ENCODE results near the gene PSIP1. TPM values are rescaled to one million over a fixed set of nuclear protein-coding genes. Genes with fewer than 3 reads are reported as not detected.

PSIP1 gene
- 10 to 100 TPM; 65.7 to 89.1 (median 72.2) TPM for total RNA-seq
- 10 to 100 TPM; 10.9 to 29.5 (median 18.0) TPM for polyA plus RNA-seq

DNA sequence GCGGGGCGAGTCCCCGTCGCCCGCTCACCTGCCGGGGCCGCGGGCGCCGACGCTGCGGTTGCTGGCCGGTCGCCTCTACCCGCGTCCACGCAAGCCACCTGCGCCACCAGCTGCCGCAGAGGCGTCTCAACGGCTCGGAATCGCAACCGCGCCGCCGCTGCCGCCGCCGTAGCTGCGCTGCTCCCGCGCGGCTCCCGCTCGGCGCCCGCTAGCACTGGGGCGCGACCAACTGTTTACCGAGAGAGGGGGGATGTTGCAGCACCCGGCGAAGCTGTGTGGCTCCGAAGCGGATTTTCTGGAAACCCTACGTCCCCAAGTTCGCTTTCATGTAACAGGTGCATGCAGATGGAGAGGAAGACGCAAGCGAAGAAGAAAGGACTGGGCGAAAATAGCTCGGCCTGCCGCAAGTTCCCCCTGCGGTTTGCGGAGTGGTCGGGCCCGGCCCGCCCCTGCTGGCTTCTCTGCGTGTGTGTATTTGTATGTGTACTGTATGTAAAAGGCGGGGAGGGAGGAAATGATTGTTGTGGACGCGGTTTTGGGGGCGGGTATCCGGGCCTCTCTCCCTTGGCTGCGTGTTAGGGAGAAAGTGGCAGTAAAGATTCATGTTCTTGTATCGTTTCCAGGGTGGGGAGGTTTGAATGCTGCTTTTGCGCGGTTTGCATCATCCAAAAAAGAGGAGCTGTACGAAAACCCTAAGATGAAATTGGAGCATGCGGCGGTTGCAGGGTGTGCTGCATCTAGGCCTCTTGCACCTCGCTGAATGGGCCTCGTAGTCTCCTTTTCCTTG, at the start of gene PSIP1:
TSS of gene PSIP1 (minus strand) at position 182 of the 787 bp plus-strand sequence. CDS start 782 bp downstream, outside the sequence.
- peak within 1 kb of the TSS; percentile 81 to 99 (median 96) for H3K4me3 ChIP-seq
- TF ChIP-seq, protein P1, sequence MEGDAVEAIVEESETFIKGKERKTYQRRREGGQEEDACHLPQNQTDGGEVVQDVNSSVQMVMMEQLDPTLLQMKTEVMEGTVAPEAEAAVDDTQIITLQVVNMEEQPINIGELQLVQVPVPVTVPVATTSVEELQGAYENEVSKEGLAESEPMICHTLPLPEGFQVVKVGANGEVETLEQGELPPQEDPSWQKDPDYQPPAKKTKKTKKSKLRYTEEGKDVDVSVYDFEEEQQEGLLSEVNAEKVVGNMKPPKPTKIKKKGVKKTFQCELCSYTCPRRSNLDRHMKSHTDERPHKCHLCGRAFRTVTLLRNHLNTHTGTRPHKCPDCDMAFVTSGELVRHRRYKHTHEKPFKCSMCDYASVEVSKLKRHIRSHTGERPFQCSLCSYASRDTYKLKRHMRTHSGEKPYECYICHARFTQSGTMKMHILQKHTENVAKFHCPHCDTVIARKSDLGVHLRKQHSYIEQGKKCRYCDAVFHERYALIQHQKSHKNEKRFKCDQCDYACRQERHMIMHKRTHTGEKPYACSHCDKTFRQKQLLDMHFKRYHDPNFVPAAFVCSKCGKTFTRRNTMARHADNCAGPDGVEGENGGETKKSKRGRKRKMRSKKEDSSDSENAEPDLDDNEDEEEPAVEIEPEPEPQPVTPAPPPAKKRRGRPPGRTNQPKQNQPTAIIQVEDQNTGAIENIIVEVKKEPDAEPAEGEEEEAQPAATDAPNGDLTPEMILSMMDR (IDR thresholded peaks at IDR 0.05): peak in 3 of 4 experiments; percentile 25 to 42 (median 40)
- TF ChIP-seq EP300 (IDR thresholded peaks at IDR 0.05) (no peak), POLR2AphosphoS5 (IDR thresholded peaks at IDR 0.05) (peak; percentile 25 to 81 (median 66)), POLR2A (IDR thresholded peaks at IDR 0.05) (no peak)
- intact Hi-C loops (cut with DNase I): loop anchor here (1.0 to 5.0 kb wide), 4 partner anchors 41 to 219 kb away; partner anchors contain the start of gene SNAPC3
- H3K27me3 ChIP-seq: no peaks in the 10 kb centered on the region
- DNase-seq: peak; percentile 81
- H3K27ac ChIP-seq: peak within 1 kb of the TSS; percentile 88 to 96 (median 90)
- peaks cover 0 to 27% (median 22%) of the 10 kb centered on the region in 4 donors for H3K4me1 ChIP-seq
- WGBS, 2 donors: 0% methylated on average over 72 of the region's 72 CpGs
- no peaks in the 10 kb centered on the region for H3K9me3 ChIP-seq
- H3K36me3 ChIP-seq: peaks cover 0 to 21% (median 0%) of the 10 kb centered on the region in 4 donors

DNA sequence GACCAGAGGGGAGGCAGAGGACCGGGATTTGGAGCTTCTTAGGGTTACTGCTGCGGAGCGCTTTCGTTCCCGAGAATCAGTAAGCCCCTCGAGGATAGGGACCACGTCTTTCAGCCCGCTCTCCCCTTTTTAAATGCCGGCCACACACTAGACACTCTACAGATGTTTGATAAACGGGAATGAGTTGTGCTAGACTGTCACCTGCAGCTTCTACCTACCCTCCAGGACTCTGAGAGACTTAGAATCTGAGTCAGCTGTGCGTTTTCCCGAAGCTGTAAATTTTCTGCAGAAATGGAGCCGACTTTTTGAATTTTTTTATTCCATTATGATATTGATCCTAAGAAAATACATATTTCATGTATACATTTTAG, 42.7 kb upstream of the PSIP1 start:
- Histone ChIP-seq H3K27ac (peak overlapping the region; percentile 89 to 94 (median 91)), H3K4me1 (peaks cover 0 to 8% (median 6%) of the 10 kb centered on the region in 4 donors), H3K36me3 (no peaks in the 10 kb centered on the region), H3K9me3 (no peaks in the 10 kb centered on the region), H3K4me3 (peak overlapping the region; percentile 66 to 85 (median 73)), H3K27me3 (no peaks in the 10 kb centered on the region)
- no peak for DNase-seq
- intact Hi-C loops (cut with DNase I): loop anchor here (5.0 kb wide), 1 partner anchor 261 kb away; no protein-coding TSS in a partner anchor
- TF ChIP-seq EP300 (IDR thresholded peaks at IDR 0.05) (no peak), POLR2AphosphoS5 (IDR thresholded peaks at IDR 0.05) (no peak), POLR2A (IDR thresholded peaks at IDR 0.05) (no peak)
- TF ChIP-seq, protein P1 (IDR thresholded peaks at IDR 0.05): no peak
- 0 to 1% methylated on average over 13 of the region's 13 CpGs for WGBS, 2 donors

DNA sequence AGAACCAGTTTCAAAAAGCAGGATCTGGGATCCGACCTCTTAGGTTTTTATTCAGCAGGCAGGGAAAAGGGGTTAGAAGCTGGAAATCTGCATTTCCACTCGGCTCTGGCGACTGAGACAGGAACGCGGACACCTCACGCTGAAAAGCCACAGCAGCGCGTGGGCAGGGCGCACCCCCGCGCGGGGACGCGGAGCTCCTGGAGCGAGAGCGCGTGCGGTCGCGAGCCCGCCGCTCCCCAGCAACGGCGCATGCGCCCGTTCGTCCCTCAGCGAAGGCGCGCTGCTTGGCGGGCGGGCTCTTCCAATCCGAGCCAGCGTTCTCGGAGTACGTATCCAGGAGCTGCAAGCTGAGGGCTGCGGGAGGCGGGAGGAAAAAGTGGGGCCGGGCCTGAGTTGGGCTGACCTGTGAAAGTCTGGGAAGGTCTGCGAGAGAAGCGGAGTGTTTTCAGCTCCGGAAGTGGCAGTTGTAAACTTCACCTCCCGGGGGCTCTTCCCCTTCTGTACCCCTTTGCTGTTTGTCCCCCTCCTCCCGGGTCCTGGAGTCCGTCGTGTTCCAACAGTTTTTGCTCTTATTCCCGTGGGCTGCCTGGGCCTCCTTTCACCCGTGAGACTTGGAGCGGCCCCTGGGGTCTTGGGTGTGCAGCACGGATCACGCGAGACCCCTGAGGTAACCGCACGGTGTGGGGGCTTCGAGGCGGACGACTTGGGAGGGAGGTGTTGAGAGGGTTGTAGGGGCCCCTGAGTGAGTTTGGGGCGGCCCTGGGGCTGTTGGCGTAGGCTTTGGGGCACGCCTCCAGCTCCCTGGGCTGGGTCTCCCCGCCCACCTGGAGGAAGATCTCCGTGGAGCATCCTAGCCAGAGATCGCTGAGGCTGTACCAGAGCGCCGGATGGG, 42.1 kb upstream of the PSIP1 start, which contains the start of gene CCDC171:
TSS of gene CCDC171 (plus strand) at position 408 of the 892 bp plus-strand sequence. CDS start 11,046 bp downstream, outside the sequence.
- intact Hi-C loops (cut with DNase I): loop anchor here (1.0 to 5.0 kb wide), 3 partner anchors 43 to 261 kb away; partner anchors contain the start of genes PSIP1 and SNAPC3
- TF ChIP-seq, protein P1 (IDR thresholded peaks at IDR 0.05): no peak
- TF ChIP-seq POLR2A (IDR thresholded peaks at IDR 0.05) (peak; percentile 23 to 41), POLR2AphosphoS5 (IDR thresholded peaks at IDR 0.05) (peak; percentile 52 to 83 (median 80)), EP300 (IDR thresholded peaks at IDR 0.05) (no peak)
- no peaks in the 10 kb centered on the region for H3K27me3 ChIP-seq
- WGBS, 2 donors: 0% methylated on average over 65 of the region's 65 CpGs
- peak within 1 kb of the TSS; percentile 89 to 94 (median 91) for H3K27ac ChIP-seq
- H3K4me3 ChIP-seq: peak within 1 kb of the TSS; percentile 66 to 85 (median 73)
- no peaks in the 10 kb centered on the region for H3K36me3 ChIP-seq
- peaks cover 0 to 8% (median 6%) of the 10 kb centered on the region in 4 donors for H3K4me1 ChIP-seq
- H3K9me3 ChIP-seq: no peaks in the 10 kb centered on the region
- DNase-seq: peak; percentile 98

DNA sequence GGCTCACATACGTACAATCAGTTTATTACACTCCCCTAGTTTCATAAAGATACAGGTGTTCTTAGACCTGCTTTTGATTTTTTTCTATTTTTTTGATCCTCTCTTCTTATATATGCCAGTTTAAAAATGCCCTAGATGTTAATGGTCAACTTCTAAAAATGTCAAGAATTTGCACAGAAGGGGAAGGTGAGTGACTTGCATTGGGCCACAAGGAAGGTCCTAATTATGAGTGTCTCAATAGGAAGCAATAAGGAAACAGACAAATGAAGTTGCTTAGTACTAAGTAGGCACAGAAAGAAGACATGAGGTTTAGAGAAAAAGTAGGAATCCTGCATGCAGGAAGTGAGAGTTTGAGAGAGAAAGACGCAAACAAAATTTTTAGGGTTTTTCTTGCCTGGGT, 38.8 kb upstream of the PSIP1 start:
- TF ChIP-seq POLR2A (IDR thresholded peaks at IDR 0.05) (no peak), EP300 (IDR thresholded peaks at IDR 0.05) (no peak)
- TF ChIP-seq, protein P1 (IDR thresholded peaks at IDR 0.05): no peak
- no peaks in the 10 kb centered on the region for H3K36me3 ChIP-seq
- H3K9me3 ChIP-seq: no peaks in the 10 kb centered on the region
- H3K4me3 ChIP-seq: no peak overlapping the region
- H3K4me1 ChIP-seq: peaks cover 0 to 8% (median 6%) of the 10 kb centered on the region in 4 donors
- H3K27me3 ChIP-seq: no peaks in the 10 kb centered on the region
- no peak for DNase-seq
- intact Hi-C loops (cut with DNase I): loop anchor here (5.0 kb wide), 1 partner anchor 257 kb away; no protein-coding TSS in a partner anchor
- 69 to 79% methylated on average over 2 of the region's 2 CpGs for WGBS, 2 donors
- no peak overlapping the region for H3K27ac ChIP-seq
